MM.1S (cell line): Measurements from ENCODE around the gene LILRB5.
"Not testable (repeated sequence)": the region's sequence is repeated elsewhere in the genome, so short reads cannot be mapped to it uniquely, and the experiment has no call there.

Experiments used
- CTCF ChIP-seq: fragments of 300-600 bp; sonication (generic); IDR thresholded peaks from 2 replicates; pipeline ENCODE4 v1.5.1; 2016; ENCODE audit warnings: antibody characterized with exemption, low read length, mixed read lengths
- EZH2 ChIP-seq: fragments of 300-600 bp; sonication (generic); optimal IDR thresholded peaks from 2 replicates; pipeline ENCODE3; 2017; ENCODE audit warnings: low read depth, mild to moderate bottlenecking, antibody characterized with exemption, low read length, mixed read lengths
- EZH2phosphoT487 ChIP-seq: fragments of 300-600 bp; sonication (generic); IDR thresholded peaks from 2 replicates; pipeline ENCODE4 v1.6.1; 2018; ENCODE audit warnings: antibody characterized with exemption, low read length

GRCh38 chr19:54214217-54214616 is 42.9 kb downstream of the LILRB5 start:
- not testable (repeated sequence) for TF ChIP-seq EZH2, CTCF, EZH2phosphoT487
